Testis (tissue), 3 donors: ENCODE data around the gene PRR16. TPM values are rescaled to one million over a fixed set of nuclear protein-coding genes. Genes with fewer than 3 reads are reported as not detected.

Experiments
- DNase-seq: peaks from one replicate; pipeline ENCODE4 v3.0.0-alpha.2; 2019
- H3K27ac ChIP-seq, 2 donors: fragments of 200-600 bp; sonication (generic); one replicate each; pipeline ENCODE4 v1.5.1; 2019
- H3K27me3 ChIP-seq: fragments of 200-600 bp; sonication (generic); one replicate; pipeline ENCODE4 v1.5.1; 2019
- H3K36me3 ChIP-seq: fragments of 200-600 bp; sonication (generic); one replicate; pipeline ENCODE4 v1.5.1; 2017; ENCODE audit warnings: low read depth; ENCODE audit errors: missing control alignments
- H3K4me1 ChIP-seq: fragments of 200-600 bp; sonication (generic); one replicate; pipeline ENCODE4 v1.5.1; 2019
- H3K4me3 ChIP-seq, 2 donors: fragments of 200-600 bp; sonication (generic); one replicate each; pipeline ENCODE4 v1.5.1; 2017 to 2019
- H3K9me3 ChIP-seq: fragments of 200-600 bp; sonication (generic); one replicate; pipeline ENCODE4 v1.5.1; 2017
- POLR2A ChIP-seq: fragments of 450-650 bp; IDR thresholded peaks from one replicate; pipeline ENCODE4 v1.6.1; 2017; ENCODE audit warnings: antibody characterized with exemption, mild to moderate bottlenecking, moderate library complexity
- WGBS, 2 donors: methylation state at CpG; one replicate each; pipeline ENCODE4 v1.1.5; 2018; 5-methylcytosine and 5-hydroxymethylcytosine counted together
- intact Hi-C: fragments of 100-400 bp; cut with DNase I; formaldehyde crosslinking; loops from one replicate; pipeline ENCODE4 v1.15.1; 2023; ENCODE audit warnings: low total_unique reads
- polyA plus RNA-seq: library from polyadenylated mRNA; stranded (reverse); fragments of 350-450 nt; fragmentation: Illumina TruSeq; extraction: RNeasy Lipid Tissue Mini Kit (QIAGEN cat#74804); gene quantifications from one replicate; pipeline ENCODE4 v1.2.3, GENCODE V29; 2014; ENCODE audit warnings: low read depth, low replicate concordance; ENCODE audit not compliant: insufficient read depth
- total RNA-seq, 2 donors: library from RNA; depleted of rRNA; stranded (reverse); fragments of >200 nt; gene quantifications; one replicate each; pipeline ENCODE4 v1.2.3, GENCODE V29; 2016
- TF ChIP-seq, protein P1 (sequence below), 3 experiments: fragments of 450-650 bp in 2 of 3; fragments of 200-600 bp in 1 of 3; sonication (generic) in 1 of 3; IDR thresholded peaks; one replicate each; pipeline ENCODE4 v1.5.1; 2016 to 2019; ENCODE audit warnings: antibody characterized with exemption in 3 of 3, mild to moderate bottlenecking in 2 of 3, moderate library complexity in 1 of 3

The PRR16 gene
- total and polyA plus RNA-seq, 3 donors from 2014 or later, result 0.68 to 3.4 (median 1.5) TPM

DNA sequence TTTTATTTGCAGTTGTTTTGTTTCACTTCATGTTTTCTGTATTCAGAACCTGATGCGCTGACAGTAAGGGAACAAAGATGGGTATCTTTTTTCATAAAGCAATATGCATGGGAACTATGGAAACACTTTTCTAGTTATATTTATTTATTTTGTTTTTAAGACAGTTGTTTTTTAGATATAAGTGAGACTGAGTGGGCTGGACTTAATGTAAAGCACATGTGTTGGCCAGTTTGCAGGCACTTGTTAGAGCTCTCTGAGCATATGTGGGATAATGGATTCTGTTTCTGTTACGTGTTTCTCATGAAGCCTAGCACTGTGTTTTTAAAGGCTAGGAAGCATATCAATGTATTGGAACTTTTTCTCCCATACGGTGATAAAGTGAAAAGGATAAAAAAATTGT lies 164.1 kb downstream of the PRR16 start:
- Histone ChIP-seq H3K9me3 (no peaks in the 10 kb centered on the region), H3K36me3 (no peaks in the 10 kb centered on the region), H3K4me3 (no peak overlapping the region), H3K4me1 (no peaks in the 10 kb centered on the region), H3K27me3 (no peaks in the 10 kb centered on the region), H3K27ac (no peak overlapping the region)
- intact Hi-C loops, result no loop called here
- WGBS, 2 donors, result 89 to 90% methylated on average over 3 of the region's 3 CpGs
- TF ChIP-seq POLR2A, result no peak
- TF ChIP-seq, protein P1, sequence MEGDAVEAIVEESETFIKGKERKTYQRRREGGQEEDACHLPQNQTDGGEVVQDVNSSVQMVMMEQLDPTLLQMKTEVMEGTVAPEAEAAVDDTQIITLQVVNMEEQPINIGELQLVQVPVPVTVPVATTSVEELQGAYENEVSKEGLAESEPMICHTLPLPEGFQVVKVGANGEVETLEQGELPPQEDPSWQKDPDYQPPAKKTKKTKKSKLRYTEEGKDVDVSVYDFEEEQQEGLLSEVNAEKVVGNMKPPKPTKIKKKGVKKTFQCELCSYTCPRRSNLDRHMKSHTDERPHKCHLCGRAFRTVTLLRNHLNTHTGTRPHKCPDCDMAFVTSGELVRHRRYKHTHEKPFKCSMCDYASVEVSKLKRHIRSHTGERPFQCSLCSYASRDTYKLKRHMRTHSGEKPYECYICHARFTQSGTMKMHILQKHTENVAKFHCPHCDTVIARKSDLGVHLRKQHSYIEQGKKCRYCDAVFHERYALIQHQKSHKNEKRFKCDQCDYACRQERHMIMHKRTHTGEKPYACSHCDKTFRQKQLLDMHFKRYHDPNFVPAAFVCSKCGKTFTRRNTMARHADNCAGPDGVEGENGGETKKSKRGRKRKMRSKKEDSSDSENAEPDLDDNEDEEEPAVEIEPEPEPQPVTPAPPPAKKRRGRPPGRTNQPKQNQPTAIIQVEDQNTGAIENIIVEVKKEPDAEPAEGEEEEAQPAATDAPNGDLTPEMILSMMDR (IDR thresholded peaks at IDR 0.05), result no peak
- DNase-seq, result no peak

DNA sequence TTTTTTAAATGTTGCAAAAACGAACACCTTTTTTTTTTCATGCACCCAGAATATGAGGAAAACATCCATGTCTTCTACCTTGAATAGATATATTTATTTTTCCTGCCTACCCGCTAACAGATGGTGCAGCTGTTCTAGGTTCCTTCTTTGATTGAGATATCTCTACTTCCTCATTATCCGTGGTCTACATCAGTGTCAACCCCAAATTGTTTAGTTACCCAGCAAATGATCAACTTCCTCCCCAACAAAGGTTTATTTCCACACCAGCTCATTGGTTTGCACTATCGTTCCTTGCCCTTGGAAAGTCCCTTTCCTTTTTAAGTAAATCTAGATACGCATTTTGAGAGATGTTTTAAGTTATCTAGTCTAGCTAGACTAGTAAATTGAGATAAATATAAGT lies 166.4 kb downstream of the PRR16 start:
- no peaks in the 10 kb centered on the region for H3K9me3 ChIP-seq
- intact Hi-C loops, result no loop called here
- TF ChIP-seq POLR2A, result no peak
- TF ChIP-seq, protein P1 (IDR thresholded peaks at IDR 0.05), result no peak
- DNase-seq, result no peak
- H3K4me1 ChIP-seq, result no peaks in the 10 kb centered on the region
- WGBS, 2 donors, result 84 to 90% methylated on average over 5 of the region's 5 CpGs
- H3K27ac ChIP-seq, result no peak overlapping the region
- no peaks in the 10 kb centered on the region for H3K27me3 ChIP-seq
- H3K4me3 ChIP-seq, result no peak overlapping the region
- no peaks in the 10 kb centered on the region for H3K36me3 ChIP-seq

DNA sequence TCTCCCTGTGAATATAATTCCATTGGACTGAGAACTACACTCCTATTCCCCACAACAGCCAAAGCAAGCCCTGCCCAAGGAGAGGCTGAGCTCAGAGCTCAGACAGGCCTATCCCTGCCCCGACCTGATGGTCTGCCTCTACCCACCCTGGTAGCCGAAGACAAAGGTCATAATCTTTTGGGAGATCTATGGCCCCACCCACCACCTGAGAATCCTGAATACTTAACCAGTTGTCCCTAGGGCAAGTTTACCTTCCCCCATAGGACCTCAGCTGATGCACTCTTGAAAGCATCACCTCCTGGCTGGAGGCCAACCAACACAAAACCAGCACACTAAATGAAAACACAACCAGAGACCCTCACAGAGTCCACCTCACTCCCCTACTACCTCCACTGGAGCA lies 167.5 kb downstream of the PRR16 start:
- no peak overlapping the region for H3K4me3 ChIP-seq
- WGBS, 2 donors, result 85 to 91% methylated on average over 2 of the region's 2 CpGs
- H3K27me3 ChIP-seq, result no peaks in the 10 kb centered on the region
- intact Hi-C loops, result no loop called here
- DNase-seq, result no peak
- no peaks in the 10 kb centered on the region for H3K4me1 ChIP-seq
- H3K9me3 ChIP-seq, result no peaks in the 10 kb centered on the region
- H3K27ac ChIP-seq, result no peak overlapping the region
- no peaks in the 10 kb centered on the region for H3K36me3 ChIP-seq
- TF ChIP-seq, protein P1 (IDR thresholded peaks at IDR 0.05), result no peak
- TF ChIP-seq POLR2A, result no peak

DNA sequence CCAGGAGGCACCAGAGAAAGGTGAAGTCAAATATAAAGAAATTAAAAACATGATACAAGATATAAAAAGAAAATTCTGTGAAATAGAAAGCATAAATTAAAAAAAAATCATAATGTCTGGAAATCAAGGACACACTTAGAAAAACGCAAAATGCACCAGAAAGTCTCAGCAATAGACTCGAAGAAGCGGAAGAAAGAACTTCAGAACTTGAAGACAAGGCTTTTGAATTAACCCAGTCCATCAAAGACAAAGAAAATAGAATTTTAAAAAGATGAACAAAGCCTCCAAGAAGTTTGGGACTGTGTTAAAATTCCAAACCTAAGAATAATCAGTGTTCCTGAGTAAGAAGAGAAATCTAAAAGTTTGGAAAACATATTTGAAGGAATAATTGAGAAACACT lies 168.3 kb downstream of the PRR16 start:
- TF ChIP-seq, protein P1 (IDR thresholded peaks at IDR 0.05), result no peak
- no peak for TF ChIP-seq POLR2A

DNA sequence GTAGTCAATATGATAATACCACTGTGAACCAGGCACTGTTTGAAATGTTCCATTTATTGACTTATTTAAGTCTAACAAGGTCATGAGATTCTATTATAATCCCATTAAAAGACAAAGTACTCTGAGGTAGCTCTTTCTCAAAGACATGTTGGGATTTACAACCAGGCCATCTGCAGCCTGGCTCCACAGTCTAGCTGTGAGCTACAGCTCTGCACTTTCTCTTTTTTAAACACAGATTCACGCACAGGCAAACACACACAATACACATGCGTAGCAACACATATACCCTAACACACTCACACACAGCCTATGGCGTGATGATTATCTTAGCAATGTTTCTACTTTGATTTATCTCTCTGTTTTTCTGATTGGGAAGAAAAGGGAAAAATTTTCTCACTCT lies 174.3 kb downstream of the PRR16 start:
- Histone ChIP-seq H3K36me3 (no peaks in the 10 kb centered on the region), H3K4me3 (no peak overlapping the region), H3K9me3 (no peaks in the 10 kb centered on the region), H3K4me1 (no peaks in the 10 kb centered on the region), H3K27me3 (no peaks in the 10 kb centered on the region), H3K27ac (no peak overlapping the region)
- intact Hi-C loops, result no loop called here
- WGBS, 2 donors, result 46 to 49% methylated on average over 3 of the region's 3 CpGs
- DNase-seq, result no peak
- TF ChIP-seq, protein P1 (IDR thresholded peaks at IDR 0.05), result no peak
- TF ChIP-seq POLR2A, result no peak

More for the DNA sequence above, 168.3 kb downstream of the PRR16 start:
- DNase-seq, result no peak
- Histone ChIP-seq H3K27ac (no peak overlapping the region), H3K36me3 (no peaks in the 10 kb centered on the region), H3K4me3 (no peak overlapping the region), H3K27me3 (no peaks in the 10 kb centered on the region), H3K4me1 (no peaks in the 10 kb centered on the region), H3K9me3 (no peaks in the 10 kb centered on the region)
- intact Hi-C loops, result no loop called here
- 92 to 97% methylated on average over 3 of the region's 3 CpGs for WGBS, 2 donors
